SW 1271 (cell line): ENCODE data around the gene GLB1L.
"Not testable (repeated sequence)": the region's sequence is repeated elsewhere in the genome, so short reads cannot be mapped to it uniquely, and the experiment has no call there.

Experiments
- DNase-seq, 2 experiments: peaks; one replicate each; lab custom pipeline; 2025; lab: John Stamatoyannopoulos, UW

GLB1L gene

GRCh38 chr2:219207134-219207883 is 37.9 kb downstream of the GLB1L start:
- no peak for DNase-seq

- DNase-seq = peak; percentile 79 to 86
Measured at GRCh38 chr2:219206328-219207133, 38.7 kb downstream of the GLB1L start, which contains the start of gene ZFAND2B. TSS of gene ZFAND2B (plus strand) at chr2:219206782. CDS start at chr2:219206988, 206 bp downstream.

DNA sequence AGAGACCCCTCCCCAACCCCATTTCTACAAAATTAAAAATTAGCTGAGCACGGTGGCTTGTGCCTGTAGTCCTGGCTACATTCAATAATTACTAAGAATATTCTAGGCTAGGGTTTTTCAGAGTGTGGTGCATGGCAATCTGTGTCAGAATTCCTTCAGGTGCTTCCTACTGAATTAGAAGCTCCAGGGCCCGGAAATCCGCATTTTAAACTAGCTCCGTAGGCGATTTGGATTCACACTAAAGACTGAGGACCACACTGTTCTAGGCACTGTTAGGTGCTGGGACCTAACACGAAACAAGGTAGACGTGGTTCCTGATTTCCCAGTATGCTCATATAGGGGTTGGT is 39.3 kb downstream of the GLB1L start:
- DNase-seq = no peak

GRCh38 chr2:219205165-219205538 is 40.1 kb downstream of the GLB1L start:
- no peak for DNase-seq

DNA sequence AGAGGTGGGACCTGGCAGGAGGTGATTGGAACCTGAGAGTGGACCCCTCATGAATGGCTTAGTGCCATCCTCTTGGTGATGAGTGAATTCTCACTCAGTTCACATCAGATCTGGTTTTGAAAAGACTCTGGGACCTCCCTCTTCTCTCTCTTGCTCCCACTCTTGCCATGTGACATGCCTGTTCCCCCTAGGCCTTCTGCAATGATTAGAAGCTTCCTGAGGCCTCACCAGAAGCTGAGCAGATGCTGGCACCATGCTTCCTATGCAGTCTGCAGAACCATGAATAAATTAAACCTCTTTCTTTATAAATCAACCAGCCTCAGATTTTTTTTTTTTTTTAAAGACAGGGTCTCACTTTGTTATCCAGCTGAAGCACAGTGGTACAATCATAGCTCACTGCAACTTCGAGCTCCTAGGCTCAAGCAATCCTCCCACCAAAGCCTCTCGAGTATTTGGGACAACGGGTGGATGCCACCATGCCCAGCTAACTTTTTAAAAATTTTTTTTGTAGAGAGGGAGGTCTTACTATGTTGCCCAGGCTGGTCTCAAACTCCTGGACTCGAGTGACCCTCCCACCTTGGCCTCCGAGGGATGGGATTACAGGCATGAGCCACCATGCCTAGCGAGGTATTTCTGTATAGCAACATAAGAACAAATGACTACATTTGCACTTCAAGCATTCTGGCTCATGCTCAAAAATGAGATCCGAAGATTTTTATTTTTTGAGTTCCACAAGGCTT is 40.6 kb downstream of the GLB1L start:
- no peak for DNase-seq

DNA sequence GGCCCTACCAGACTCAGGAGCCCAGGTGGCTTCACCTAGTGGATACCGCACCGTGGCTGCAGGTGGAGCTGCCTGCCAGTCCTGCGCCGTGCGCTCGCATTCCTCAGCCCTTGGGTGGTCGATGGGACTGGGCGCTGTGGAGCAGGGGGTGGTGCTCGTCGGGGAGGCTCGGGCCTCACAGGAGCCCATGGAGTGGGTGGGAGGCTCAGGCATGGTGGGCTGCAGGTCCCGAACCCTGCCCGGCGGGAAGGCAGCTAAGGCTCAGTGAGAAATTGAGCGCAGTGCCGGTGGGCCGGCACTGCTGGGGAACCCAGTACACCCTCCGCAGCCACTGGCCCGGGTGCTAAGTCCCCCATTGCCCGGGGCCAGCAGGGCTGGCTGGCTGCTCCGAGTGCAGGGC is 43.9 kb downstream of the GLB1L start:
- DNase-seq = not testable (repeated sequence)

GRCh38 chr2:219200502-219201326 is 44.5 kb downstream of the GLB1L start:
- DNase-seq = not testable (repeated sequence)

GRCh38 chr2:219199470-219200211 is 45.6 kb downstream of the GLB1L start:
- DNase-seq = no peak

GRCh38 chr2:219198974-219199373 is 46.3 kb downstream of the GLB1L start:
- DNase-seq = no peak

DNA sequence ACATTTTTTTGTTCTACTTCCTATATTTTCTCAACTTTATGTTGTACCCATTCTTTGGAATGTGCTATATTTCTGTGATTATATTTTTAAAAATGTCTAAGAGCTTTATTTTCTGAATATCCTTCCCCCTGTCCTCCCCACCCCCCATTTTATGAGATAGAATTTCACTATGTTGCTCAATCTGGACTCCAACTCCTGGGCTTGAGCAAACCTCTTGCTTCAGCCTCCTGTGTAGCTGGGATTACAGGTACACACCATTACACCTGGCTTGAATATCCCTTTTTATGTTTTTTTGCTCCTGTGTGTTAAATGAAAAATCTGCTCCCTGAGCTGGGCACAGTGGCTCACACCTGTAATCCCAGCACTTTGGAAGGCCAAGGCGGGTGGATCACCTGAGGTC is 47.9 kb downstream of the GLB1L start:
- no peak for DNase-seq

- no peak for DNase-seq
Measured at GRCh38 chr2:219186754-219187456, 58.3 kb downstream of the GLB1L start.
